GM18861 (cell line): ENCODE results near the gene TRPV5.
A peak's percentile ranks its signal among the peaks of the same experiment; 100 is the strongest.

Experiments
- ATAC-seq: cut with Tn5 transposase; IDR thresholded peaks from one replicate; pipeline ENCODE4 v1.9.1; 2021; ENCODE audit not compliant: unreplicated experiment

The TRPV5 gene

DNA sequence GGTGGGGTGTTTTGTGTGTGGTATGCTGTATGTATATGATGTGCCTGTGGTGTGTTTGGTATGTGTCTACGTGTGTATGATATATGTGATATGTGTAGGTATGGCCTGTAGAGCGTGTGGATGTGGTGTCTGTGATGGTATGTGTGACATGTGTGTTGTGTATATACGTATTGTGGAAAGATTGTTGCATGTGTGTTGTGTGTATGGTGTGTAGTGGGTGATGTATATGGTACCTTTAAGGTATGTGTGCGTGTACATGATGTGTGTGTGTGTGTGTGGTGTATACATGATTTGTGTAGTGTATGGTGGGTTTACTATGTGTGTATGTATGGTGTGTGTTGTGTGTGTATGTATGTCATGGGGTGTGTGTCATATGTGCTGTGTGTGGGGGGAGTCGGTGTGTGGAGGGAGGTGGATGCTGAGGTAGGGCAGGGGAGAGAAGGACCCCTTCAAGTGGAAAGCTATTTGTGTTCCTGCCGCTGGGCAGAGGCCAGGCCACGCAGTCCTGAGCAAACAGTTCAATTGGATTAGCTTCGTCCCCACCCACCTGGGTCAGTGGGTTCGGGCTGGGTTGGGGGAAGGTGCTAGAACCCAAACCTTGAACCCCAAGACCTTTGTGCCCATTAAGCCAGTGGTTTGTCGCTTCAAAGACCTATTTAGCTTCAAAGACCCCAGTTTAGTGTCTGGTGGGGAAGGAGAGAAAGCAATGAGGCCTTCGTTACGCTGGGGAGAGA lies 46.1 kb downstream of the TRPV5 start:
- no peak for ATAC-seq

GRCh38 chr7:142886866-142887265 lies 46.7 kb downstream of the TRPV5 start:
- ATAC-seq: no peak

- no peak for ATAC-seq
Observed at GRCh38 chr7:142885311-142886230, 48.0 kb downstream of the TRPV5 start, which contains the start of gene TRPV6. Gene TRPV6, minus strand, starts transcription at chr7:142885745.

DNA sequence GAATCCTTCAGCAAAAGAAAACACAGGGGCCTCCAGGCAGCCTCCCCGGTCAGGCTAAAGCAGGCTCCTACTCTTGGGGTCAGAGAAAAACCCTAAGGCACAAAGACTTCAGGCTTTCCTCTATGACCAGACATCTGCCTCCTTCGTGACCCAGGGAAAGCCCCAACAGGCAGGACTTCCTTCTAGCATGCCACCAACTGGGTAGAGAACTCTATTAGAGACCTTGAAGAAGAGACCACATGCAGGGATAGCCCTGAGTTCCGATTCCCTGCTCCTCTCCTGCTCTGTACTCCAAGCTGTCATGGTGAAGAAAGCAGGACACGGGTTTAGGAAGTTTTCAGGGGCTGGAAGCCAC lies 49.3 kb downstream of the TRPV5 start:
- no peak for ATAC-seq

GRCh38 chr7:142883571-142884285 lies 49.8 kb downstream of the TRPV5 start:
- ATAC-seq: no peak

DNA sequence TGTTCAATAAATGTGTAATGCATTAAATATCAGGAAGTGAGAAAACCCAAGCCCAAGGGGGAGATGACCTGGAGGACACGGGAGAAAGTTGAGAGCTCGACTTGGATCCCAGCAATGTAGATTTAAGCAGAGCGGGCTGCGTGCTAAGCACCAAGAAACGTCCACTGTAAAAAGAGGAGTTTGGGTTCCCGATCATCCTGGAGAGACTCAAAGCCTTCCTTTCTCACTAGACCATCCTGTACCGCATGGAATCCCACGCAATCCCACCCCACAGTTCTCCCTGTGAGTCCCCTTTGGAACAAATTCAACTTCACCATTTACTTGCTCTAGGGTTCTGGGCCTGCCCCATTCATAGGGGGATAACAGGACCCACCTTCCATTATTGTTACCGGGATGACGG lies 50.4 kb downstream of the TRPV5 start:
- no peak for ATAC-seq

DNA sequence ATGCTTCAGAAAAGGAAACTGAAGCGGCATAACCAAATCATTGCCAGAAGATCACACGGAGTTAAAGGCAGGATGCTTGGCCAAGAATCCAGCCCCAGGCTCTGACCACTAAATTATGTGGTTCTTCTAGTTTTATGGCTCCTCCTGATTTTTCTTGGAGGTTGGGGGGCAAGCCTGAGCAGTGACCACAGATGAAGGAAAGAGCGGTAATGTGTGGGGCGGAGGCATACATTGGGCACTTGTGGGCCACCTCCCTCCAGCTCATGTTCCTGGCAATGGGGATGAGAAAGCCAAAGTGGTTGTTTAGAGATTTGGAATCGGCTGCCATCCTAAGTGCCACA lies 51.2 kb downstream of the TRPV5 start:
- ATAC-seq: no peak

- no peak for ATAC-seq
Observed at GRCh38 chr7:142881586-142882337, 51.8 kb downstream of the TRPV5 start.

- ATAC-seq: peak; percentile 46
Observed at GRCh38 chr7:142880876-142881505, 52.6 kb downstream of the TRPV5 start.

DNA sequence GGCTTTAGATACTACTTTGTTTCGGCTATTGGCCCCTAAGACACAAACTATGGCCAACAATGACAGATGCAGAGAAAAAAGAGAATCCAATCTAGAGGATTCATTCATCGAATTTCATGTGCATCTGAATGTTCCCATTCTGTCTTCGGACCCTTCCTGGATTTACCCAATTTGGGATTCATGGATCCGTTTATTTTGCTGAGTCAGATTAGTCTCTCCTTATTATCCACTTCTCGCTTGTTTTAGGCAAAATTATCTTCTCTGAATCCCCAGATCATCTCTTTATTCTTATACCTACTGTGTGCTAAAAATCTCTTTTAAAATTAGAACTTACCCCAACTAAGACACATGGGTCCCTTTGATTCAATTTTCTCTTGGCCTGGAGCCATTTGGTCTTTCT lies 54.5 kb downstream of the TRPV5 start:
- ATAC-seq: no peak

DNA sequence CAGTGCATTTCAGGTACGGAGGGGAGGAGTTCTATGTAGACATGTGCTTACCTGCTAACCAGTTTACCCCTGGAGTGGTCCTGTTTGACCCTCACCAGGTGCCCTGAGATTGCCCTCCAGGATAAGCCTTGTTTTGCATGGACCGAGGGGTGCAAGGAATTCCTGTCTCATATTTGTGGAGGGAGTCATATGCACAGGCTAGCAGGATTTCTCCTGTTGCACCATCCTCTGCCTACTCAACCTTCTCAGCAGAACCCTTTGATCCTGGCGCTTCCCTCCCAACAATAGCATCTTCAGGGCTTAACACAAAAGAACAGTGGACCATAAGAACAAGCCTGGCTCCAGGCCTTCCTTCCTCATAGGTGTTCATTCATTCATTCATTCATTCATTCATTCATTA lies 55.2 kb downstream of the TRPV5 start:
- no peak for ATAC-seq

GRCh38 chr7:142876991-142877910 lies 56.3 kb downstream of the TRPV5 start:
- ATAC-seq: no peak

DNA sequence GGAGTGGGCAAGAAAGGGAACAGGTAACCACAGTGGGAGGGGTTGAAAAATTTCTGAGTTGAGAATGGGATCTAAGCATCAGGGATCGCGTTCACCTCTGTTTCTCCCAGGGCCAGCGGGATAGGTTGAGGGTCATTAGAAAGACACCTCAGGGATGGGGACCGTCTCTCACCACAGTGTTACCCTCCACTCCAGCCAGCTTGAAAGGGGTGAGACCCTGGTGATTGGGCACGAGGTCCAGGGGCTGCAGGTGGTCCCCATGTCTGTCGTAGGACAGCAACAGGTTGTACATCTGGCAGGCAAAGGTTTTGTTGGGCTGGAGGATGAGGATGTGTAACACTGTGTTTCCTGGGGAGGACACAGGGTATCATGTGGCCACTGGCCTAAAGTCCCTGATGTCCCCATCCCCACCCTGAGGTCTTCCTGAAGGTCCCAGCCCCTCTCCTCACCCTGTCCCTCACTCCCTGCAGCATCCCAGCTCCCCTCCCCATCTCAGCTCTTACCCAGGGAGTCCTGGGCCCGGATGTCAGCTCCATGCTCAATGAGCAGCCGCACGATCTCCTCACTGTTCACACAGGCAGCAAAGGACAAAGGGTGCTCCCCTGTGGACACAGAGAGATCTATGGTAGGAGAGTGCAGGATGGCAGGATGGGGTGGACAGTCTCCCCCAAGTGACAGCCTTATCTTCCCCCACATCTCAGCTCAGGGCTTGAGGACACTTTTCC lies 57.1 kb downstream of the TRPV5 start:
- no peak for ATAC-seq

GRCh38 chr7:142875456-142875855 lies 58.1 kb downstream of the TRPV5 start:
- ATAC-seq: no peak

- no peak for ATAC-seq
Observed at GRCh38 chr7:142874837-142875236, 58.7 kb downstream of the TRPV5 start.

- no peak for ATAC-seq
Observed at GRCh38 chr7:142874409-142874808, 59.1 kb downstream of the TRPV5 start.

DNA sequence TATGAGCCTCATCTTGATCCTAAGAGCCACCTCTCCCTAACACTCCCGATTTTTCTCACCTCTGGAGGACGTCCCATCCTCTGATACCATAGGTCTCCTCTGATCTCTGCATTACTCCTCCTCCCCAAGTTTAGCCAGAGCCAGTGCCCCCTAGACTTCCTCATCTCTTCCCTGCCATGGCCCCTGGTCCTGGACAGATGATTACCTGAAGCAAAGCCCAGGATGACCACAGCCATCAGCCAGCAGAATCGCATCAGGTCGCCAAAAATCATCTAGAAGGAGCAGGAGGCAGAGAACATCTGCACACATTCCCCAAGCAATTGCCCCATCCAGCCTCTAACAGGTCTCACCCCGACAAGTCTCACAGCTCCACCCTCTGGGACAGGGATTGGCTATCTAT lies 59.7 kb downstream of the TRPV5 start:
- ATAC-seq: no peak

GRCh38 chr7:142873281-142873784 lies 60.2 kb downstream of the TRPV5 start:
- no peak for ATAC-seq
